Activated CD8-positive, alpha-beta T cell treated with anti-CD3 and anti-CD28 coated beads for 36 hours (primary cell): ENCODE results near the gene GSTM3. TPM values are rescaled to one million over a fixed set of nuclear protein-coding genes. Genes with fewer than 3 reads are reported as not detected.
A peak's percentile ranks its signal among the peaks of the same experiment; 100 is the strongest.
"Not testable (repeated sequence)": the region's sequence is repeated elsewhere in the genome, so short reads cannot be mapped to it uniquely, and the experiment has no call there.

ENCODE experiments used
- ATAC-seq: fragments of 200-7000 bp; cut with Tn5 transposase; one replicate; pipeline ENCODE4 v1.10.0; 2021; ENCODE audit warnings: mild to moderate bottlenecking, moderate library complexity
- CTCF ChIA-PET: fragments of 350-600 bp; sonication (Branson Sonifier 250); formaldehyde crosslinking; loops from one replicate; lab custom pipeline; 2021; ENCODE audit warnings: antibody characterized with exemption; lab: Charles Lee
- POLR2A ChIA-PET: fragments of 350-600 bp; sonication (Branson Sonifier 250); formaldehyde crosslinking; loops from one replicate; lab custom pipeline; 2021; ENCODE audit warnings: antibody characterized with exemption; lab: Charles Lee
- DNase-seq: peaks from one replicate; pipeline ENCODE4 v3.0.0-alpha.2; 2020
- H3K27ac Mint-ChIP-seq: one replicate; pipeline ENCODE4 v1.8.0; 2021; ENCODE audit warnings: mild to moderate bottlenecking, mixed read lengths
- H3K27me3 Mint-ChIP-seq: one replicate; pipeline ENCODE4 v1.8.0; 2021; ENCODE audit warnings: mixed read lengths
- H3K36me3 Mint-ChIP-seq: one replicate; pipeline ENCODE4 v1.8.0; 2021; ENCODE audit warnings: low read depth, mixed read lengths
- H3K4me1 Mint-ChIP-seq: one replicate; pipeline ENCODE4 v1.8.0; 2021; ENCODE audit warnings: low read depth, mixed read lengths
- H3K4me3 Mint-ChIP-seq: one replicate; pipeline ENCODE4 v1.8.0; 2021; ENCODE audit warnings: mild to moderate bottlenecking, moderate library complexity, mixed read lengths
- H3K9me3 Mint-ChIP-seq: one replicate; pipeline ENCODE4 v1.8.0; 2021; ENCODE audit warnings: mixed read lengths
- intact Hi-C: fragments of 100-400 bp; cut with micrococcal nuclease; formaldehyde crosslinking; loops from one replicate; pipeline ENCODE4 v1.10.0; 2022
- total RNA-seq, 2 experiments: library from RNA; stranded (reverse); gene quantifications; one replicate each; pipeline ENCODE4 v1.2.3, GENCODE V29; 2021
- TF ChIP-seq, protein P1 (sequence below): fragments of 200-600 bp; IDR thresholded peaks from one replicate; pipeline ENCODE4 v1.8.0; 2022; ENCODE audit warnings: antibody characterized with exemption, mild to moderate bottlenecking

The GSTM3 gene
- total RNA-seq, 2 experiments from 2014 or later, result 40.8 to 42.0 TPM

DNA sequence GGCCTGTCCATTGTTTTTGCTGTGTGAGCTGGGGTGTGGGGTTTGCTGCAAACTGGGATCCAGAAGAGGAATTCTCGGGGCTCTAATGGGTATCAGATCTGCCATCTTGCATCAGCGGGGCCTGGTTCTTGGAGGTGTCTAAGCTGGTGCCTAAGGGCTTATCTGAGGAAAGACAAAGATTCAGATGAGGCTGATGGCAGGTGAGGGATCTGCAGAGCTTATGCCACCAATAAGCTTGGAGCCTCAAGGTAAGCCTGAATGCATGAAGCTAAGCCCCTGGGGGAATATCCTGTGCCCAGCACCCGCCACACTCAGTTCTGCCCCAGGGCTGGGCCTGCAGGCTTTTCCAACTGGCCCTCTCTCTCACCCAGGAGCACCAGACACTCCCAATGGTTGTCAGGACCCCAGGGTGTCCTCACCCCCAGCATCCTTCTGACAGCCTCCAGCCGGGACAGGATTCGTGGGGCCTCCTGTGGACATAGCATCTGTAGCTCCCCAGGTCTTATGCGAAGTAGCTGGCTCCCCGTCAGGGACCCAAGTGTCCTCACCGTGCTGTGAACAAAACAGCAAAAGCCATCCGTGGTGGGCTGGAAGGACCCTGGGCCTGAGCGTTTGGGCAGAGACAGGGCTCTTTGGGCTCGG is 9.5 kb upstream of the GSTM3 start:
- H3K4me3 Mint-ChIP-seq, result no peak overlapping the region
- H3K36me3 Mint-ChIP-seq, result no peaks in the 10 kb centered on the region
- ChIA-PET POLR2A (interaction anchor here (1.2 kb wide), 1 partner anchor 11 kb away, joined by 3 read pairs; no protein-coding TSS in a partner anchor), CTCF (interaction anchor here (0.7 to 2.0 kb wide), 5 partner anchors 23 to 234 kb away, joined by 3 to 13 read pairs (median 3); partner anchors contain the start of gene AHCYL1)
- no peak for ATAC-seq
- intact Hi-C loops, result no loop called here
- no peaks in the 10 kb centered on the region for H3K9me3 Mint-ChIP-seq
- DNase-seq, result no peak
- TF ChIP-seq, protein P1, sequence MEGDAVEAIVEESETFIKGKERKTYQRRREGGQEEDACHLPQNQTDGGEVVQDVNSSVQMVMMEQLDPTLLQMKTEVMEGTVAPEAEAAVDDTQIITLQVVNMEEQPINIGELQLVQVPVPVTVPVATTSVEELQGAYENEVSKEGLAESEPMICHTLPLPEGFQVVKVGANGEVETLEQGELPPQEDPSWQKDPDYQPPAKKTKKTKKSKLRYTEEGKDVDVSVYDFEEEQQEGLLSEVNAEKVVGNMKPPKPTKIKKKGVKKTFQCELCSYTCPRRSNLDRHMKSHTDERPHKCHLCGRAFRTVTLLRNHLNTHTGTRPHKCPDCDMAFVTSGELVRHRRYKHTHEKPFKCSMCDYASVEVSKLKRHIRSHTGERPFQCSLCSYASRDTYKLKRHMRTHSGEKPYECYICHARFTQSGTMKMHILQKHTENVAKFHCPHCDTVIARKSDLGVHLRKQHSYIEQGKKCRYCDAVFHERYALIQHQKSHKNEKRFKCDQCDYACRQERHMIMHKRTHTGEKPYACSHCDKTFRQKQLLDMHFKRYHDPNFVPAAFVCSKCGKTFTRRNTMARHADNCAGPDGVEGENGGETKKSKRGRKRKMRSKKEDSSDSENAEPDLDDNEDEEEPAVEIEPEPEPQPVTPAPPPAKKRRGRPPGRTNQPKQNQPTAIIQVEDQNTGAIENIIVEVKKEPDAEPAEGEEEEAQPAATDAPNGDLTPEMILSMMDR, result no peak
- no peaks in the 10 kb centered on the region for H3K4me1 Mint-ChIP-seq
- H3K27me3 Mint-ChIP-seq, result peaks cover 12% of the 10 kb centered on the region
- H3K27ac Mint-ChIP-seq, result no peak overlapping the region

DNA sequence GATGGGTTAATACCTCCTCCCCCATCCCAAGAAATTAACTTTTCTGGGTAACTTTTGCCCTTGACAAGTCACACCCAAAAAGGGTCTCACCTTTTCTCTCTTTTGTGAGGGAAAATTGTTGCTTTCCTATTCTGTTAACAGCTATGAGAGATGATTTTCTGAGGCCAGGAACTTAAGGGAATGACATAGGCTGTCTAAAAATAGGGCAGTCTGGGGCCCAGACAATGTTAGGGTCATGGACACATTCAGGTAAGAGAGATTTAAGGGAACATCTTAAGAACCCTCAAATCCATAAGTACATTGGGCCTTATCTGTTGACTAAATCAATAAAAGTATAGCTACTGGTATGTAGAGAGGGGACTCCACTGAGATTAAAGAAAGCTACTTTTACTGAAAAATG is 8.4 kb upstream of the GSTM3 start:
- no peak overlapping the region for H3K27ac Mint-ChIP-seq
- CTCF ChIA-PET, result interaction anchor here (0.7 to 2.0 kb wide), 6 partner anchors 22 to 235 kb away, joined by 3 to 13 read pairs (median 3); partner anchors contain the start of gene AHCYL1
- H3K4me3 Mint-ChIP-seq, result no peak overlapping the region
- H3K4me1 Mint-ChIP-seq, result no peaks in the 10 kb centered on the region
- no peaks in the 10 kb centered on the region for H3K9me3 Mint-ChIP-seq
- H3K36me3 Mint-ChIP-seq, result no peaks in the 10 kb centered on the region
- no peak for DNase-seq
- no peak for ATAC-seq
- H3K27me3 Mint-ChIP-seq, result peaks cover 12% of the 10 kb centered on the region
- intact Hi-C loops, result no loop called here
- TF ChIP-seq, protein P1, result no peak
- POLR2A ChIA-PET, result no interaction called here

DNA sequence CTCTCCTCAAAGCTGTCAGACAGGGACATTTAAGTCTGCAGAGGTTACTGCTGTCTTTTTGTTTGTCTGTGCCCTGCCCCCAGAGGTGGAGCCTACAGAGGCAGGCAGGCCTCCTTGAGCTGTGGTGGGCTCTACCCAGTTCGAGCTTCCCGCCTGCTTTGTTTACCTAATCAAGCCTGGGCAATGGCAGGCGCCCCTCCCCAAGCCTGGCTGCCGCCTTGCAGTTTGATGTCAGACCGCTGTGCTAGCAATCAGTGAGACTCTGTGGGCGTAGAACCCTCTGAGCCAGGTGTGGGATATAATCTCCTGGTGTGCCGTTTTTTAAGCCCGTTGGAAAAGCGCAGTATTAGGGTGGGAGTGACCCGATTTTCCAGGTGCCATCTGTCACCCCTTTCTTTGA is 7.5 kb upstream of the GSTM3 start:
- H3K4me1 Mint-ChIP-seq, H3K36me3 Mint-ChIP-seq, H3K27ac Mint-ChIP-seq, ATAC-seq, intact Hi-C loops, DNase-seq, CTCF ChIA-PET, H3K4me3 Mint-ChIP-seq, H3K9me3 Mint-ChIP-seq, POLR2A ChIA-PET: not testable (repeated sequence)
- H3K27me3 Mint-ChIP-seq, result peaks cover 12% of the 10 kb centered on the region

DNA sequence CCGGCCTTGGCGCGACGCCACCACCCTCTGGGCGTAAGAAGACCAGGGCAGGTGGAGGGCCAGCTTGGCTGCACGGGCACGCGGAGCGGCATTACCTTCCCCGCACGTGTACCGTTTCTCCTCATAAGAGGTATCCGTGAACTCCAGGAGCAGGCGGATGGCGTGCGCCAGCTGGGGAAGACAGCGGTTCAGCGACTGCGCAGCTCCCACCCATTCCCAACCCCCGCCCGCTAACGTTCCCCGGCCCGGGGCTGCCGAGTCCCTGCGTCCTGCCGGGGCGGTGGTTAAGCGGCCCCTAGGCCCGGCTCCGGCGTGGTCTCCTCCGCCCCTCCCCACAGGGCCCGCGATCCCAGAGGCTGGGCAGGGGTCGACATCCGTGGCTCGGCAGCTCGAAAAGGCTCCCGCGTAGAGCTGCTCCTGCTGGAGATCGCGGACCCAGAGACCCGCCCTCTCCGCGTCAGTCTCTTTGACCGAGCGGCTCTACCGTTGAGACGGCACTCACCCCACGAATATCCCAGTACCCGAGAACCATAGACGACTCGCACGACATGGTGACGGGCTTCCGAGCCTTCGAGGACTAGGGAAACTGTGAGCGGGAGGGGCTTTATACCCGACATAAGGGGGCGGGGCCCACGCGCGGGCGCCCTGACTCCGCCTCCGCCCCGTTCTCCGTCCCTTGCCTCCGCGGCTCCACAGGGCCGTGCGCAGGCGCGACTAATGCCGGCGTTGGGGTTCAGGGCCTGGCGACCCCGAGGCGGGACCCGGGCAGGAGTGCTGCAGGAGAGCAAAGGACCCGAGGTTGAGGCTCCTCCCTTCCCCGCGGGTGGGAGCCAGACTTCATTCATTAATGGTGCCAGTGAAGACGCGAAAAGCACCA is 862 bp downstream of the GSTM3 start:
- DNase-seq (peak; percentile 90), ATAC-seq (peak; percentile 99)
- Mint-ChIP-seq H3K27me3 (no peaks in the 10 kb centered on the region), H3K27ac (peak overlapping the region; percentile 79), H3K36me3 (peaks cover 11% of the 10 kb centered on the region), H3K9me3 (no peaks in the 10 kb centered on the region), H3K4me1 (peaks cover 8% of the 10 kb centered on the region), H3K4me3 (peak overlapping the region; percentile 83)
- POLR2A ChIA-PET, result interaction anchor here (0.8 kb wide), 1 partner anchor 11 kb away, joined by 3 read pairs; no protein-coding TSS in a partner anchor
- CTCF ChIA-PET, result interaction anchor here (1.2 to 2.5 kb wide), 5 partner anchors 37 to 245 kb away, joined by 3 to 15 read pairs (median 4); partner anchors contain the start of gene AHCYL1
- TF ChIP-seq, protein P1, result no peak
- intact Hi-C loops, result no loop called here

DNA sequence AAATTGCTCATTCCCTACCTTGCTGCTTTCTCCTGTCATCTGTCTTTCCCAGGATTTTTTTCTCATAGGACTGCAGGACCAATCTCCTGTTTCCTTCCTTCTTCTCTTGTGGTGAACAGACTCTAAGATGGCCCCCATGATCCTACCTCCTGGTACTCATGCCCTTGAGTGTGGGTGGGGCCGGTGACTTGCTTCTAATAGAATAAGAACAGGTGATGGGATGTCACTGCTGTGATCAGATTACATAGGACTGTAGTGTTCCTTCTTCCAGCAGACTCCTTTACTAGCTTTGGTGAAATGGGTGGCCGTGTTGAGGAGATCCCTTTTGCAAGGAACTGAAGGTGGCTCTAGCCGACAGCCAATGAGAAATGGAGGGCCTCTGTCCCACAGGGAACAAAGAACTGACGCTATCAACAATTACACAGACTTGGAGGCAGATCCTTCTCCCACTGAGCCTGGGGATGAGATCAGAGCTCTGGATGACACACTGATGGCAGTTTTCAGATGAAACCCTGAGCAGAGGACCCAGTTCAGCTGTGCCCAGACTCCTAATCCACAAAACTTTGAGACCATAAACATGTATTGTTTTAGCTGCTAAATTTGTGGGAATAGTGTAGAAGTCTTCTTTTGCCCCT is 7.5 kb downstream of the GSTM3 start:
- Mint-ChIP-seq H3K4me3 (no peak overlapping the region), H3K9me3 (no peaks in the 10 kb centered on the region), H3K27ac (no peak overlapping the region), H3K36me3 (peaks cover 12% of the 10 kb centered on the region), H3K4me1 (no peaks in the 10 kb centered on the region), H3K27me3 (no peaks in the 10 kb centered on the region)
- ChIA-PET POLR2A (interaction anchor here (1.3 kb wide), 1 partner anchor 12 kb away, joined by 3 read pairs; no protein-coding TSS in a partner anchor), CTCF (interaction anchor here (2.3 kb wide), 1 partner anchor 93 kb away, joined by 8 read pairs; no protein-coding TSS in a partner anchor)
- no peak for ATAC-seq
- intact Hi-C loops, result no loop called here
- DNase-seq, result no peak
- TF ChIP-seq, protein P1, result no peak
